Immature natural killer cell (primary cell): ENCODE measurements around the gene THEMIS. TPM values are rescaled to one million over a fixed set of nuclear protein-coding genes. Genes with fewer than 3 reads are reported as not detected.
"Not testable (repeated sequence)": the region's sequence is repeated elsewhere in the genome, so short reads cannot be mapped to it uniquely, and the experiment has no call there.

Experiments used
- DNase-seq, 3 donors: peaks; one replicate each; pipeline ENCODE4 v3.0.0; 2022; ENCODE audit warnings: mixed read lengths in 1 of 3
- H3K27ac Mint-ChIP-seq, 6 donors: one replicate each; pipeline ENCODE4 v1.8.0; 2020; ENCODE audit warnings: mixed read lengths in 6 of 6, mild to moderate bottlenecking in 5 of 6, inconsistent platforms in 4 of 6, moderate library complexity in 3 of 6
- H3K27me3 Mint-ChIP-seq, 3 donors: one replicate each; pipeline ENCODE4 v1.8.0; 2020 to 2021; ENCODE audit warnings: low read depth in 3 of 3, mild to moderate bottlenecking in 3 of 3, mixed read lengths in 3 of 3, moderate library complexity in 3 of 3, inconsistent platforms in 1 of 3
- H3K36me3 Mint-ChIP-seq, 3 donors: one replicate each; pipeline ENCODE4 v1.8.0; 2020; ENCODE audit warnings: mixed read lengths in 3 of 3, inconsistent platforms in 2 of 3, mild to moderate bottlenecking in 2 of 3
- H3K4me1 Mint-ChIP-seq, 2 donors: one replicate each; pipeline ENCODE4 v1.8.0; 2020; ENCODE audit warnings: inconsistent platforms in 2 of 2, mild to moderate bottlenecking in 2 of 2, mixed read lengths in 2 of 2, moderate library complexity in 1 of 2
- H3K4me3 Mint-ChIP-seq, 5 donors: one replicate each; pipeline ENCODE4 v1.8.0; 2020; ENCODE audit warnings: mild to moderate bottlenecking in 5 of 5, mixed read lengths in 5 of 5, inconsistent platforms in 3 of 5, moderate library complexity in 3 of 5
- H3K9me3 Mint-ChIP-seq, 6 donors: one replicate each; pipeline ENCODE4 v1.8.0; 2020; ENCODE audit warnings: mild to moderate bottlenecking in 6 of 6, mixed read lengths in 6 of 6, inconsistent platforms in 4 of 6, moderate library complexity in 3 of 6
- polyA plus RNA-seq, 3 donors: library from polyadenylated mRNA; unstranded; fragments of 300-500 nt; fragmentation: Illumina TruSeq; gene quantifications; one replicate each; pipeline ENCODE4 v1.2.3, GENCODE V29; 2021

THEMIS gene
- polyA plus RNA-seq, 3 donors from 2014 or later, result 0.12 to 1.6 (median 0.57) TPM

DNA sequence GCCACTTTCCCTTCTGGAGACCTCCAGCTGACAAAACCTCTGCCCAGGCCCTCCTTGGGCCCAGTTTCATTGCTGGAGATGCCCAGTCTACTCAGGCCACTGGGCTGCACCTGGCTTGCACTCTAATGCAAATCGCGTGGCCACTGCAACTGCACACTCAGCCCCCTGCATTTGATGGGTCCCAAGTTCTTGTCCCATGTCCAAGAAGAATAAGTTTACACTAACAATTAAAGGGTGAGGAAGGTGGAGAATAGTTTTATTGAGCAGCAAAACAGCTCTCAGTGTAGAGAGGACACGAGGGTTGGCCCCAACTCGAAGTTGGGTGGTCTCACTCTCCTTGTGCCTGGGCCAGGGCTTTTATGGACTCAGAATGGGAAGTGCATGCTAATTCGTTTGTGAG, 31.9 kb upstream of the THEMIS start:
- peaks cover 0 to 12% (median 9%) of the 10 kb centered on the region in 6 donors for H3K9me3 Mint-ChIP-seq
- H3K4me1 Mint-ChIP-seq, result peaks cover 0 to 3% of the 10 kb centered on the region in 2 donors
- H3K27ac Mint-ChIP-seq, result no peak overlapping the region
- H3K36me3 Mint-ChIP-seq, result peaks cover 0 to 6% (median 6%) of the 10 kb centered on the region in 3 donors
- peaks cover 0 to 2% (median 0%) of the 10 kb centered on the region in 3 donors for H3K27me3 Mint-ChIP-seq
- DNase-seq, result no peak
- H3K4me3 Mint-ChIP-seq, result no peak overlapping the region

DNA sequence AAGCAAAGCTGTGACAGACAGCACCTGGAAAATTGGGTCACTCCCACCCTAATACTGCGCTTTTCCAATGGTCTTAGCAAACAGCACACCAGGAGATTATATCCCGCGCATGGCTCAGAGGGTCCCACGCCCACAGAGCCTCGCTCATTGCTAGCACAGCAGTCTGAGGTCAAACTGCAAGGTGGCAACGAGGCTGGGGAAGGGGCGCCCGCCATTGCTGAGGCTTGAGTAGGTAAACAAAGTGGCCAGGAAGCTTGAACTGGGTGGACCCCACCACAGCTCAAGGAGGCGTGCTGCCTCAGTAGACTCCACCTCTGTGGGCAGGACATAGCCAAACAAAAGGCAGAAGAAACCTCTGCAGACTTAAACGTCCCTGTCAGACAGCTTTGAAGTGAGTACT, 25.6 kb upstream of the THEMIS start:
- not testable (repeated sequence) for H3K36me3 Mint-ChIP-seq, H3K9me3 Mint-ChIP-seq, H3K27me3 Mint-ChIP-seq, DNase-seq, H3K27ac Mint-ChIP-seq, H3K4me3 Mint-ChIP-seq
- peaks cover 22 to 28% of the 10 kb centered on the region in 2 donors for H3K4me1 Mint-ChIP-seq

DNA sequence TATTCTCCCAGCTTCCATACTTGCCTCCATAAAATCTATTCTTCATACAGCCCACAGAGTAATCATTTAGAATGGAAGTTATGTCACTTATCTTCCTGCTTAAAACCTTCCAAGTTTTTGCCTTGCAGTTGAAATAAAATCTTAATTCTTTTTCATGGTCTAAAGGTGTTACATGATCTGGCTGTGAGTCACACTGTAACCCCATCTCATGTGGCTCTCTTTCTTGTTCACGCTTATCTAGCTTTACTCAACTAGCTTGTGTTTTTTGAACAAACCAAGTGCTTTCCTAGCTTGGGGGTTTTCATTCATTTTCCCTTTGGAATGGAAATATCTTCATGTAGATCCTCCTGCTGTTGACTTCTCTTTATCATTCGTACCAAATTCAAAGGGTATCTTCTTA, 23.6 kb upstream of the THEMIS start:
- peaks cover 0 to 2% (median 1%) of the 10 kb centered on the region in 3 donors for H3K27me3 Mint-ChIP-seq
- H3K9me3 Mint-ChIP-seq, result peaks cover 0 to 8% (median 6%) of the 10 kb centered on the region in 6 donors
- no peak overlapping the region for H3K4me3 Mint-ChIP-seq
- DNase-seq, result no peak
- peaks cover 0 to 6% (median 0%) of the 10 kb centered on the region in 3 donors for H3K36me3 Mint-ChIP-seq
- no peak overlapping the region for H3K27ac Mint-ChIP-seq
- peaks cover 22 to 28% of the 10 kb centered on the region in 2 donors for H3K4me1 Mint-ChIP-seq

DNA sequence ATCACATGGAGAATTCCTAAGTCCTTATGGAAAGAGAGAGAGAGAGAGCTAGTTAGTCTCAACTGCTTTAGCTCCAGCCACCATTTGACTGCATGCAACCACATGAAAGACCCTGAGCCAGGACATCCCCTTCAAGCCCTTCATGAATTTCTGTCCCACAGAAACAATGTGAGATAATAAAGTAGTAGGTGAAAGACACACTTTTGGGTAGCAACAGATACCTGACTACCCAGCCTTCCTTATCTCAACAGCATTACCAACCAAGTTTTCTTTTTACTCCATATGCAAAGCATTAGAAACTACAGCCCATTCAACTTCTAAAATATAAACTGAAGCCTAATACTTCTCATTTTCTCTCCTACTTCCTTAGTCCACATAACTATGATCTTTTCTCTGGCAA, 23.2 kb upstream of the THEMIS start:
- no peak for DNase-seq
- peaks cover 0 to 6% (median 0%) of the 10 kb centered on the region in 3 donors for H3K36me3 Mint-ChIP-seq
- H3K9me3 Mint-ChIP-seq, result peaks cover 0 to 8% (median 6%) of the 10 kb centered on the region in 6 donors
- no peak overlapping the region for H3K27ac Mint-ChIP-seq
- H3K4me1 Mint-ChIP-seq, result peaks cover 24 to 30% of the 10 kb centered on the region in 2 donors
- peaks cover 0 to 2% (median 1%) of the 10 kb centered on the region in 3 donors for H3K27me3 Mint-ChIP-seq
- H3K4me3 Mint-ChIP-seq, result no peak overlapping the region

DNA sequence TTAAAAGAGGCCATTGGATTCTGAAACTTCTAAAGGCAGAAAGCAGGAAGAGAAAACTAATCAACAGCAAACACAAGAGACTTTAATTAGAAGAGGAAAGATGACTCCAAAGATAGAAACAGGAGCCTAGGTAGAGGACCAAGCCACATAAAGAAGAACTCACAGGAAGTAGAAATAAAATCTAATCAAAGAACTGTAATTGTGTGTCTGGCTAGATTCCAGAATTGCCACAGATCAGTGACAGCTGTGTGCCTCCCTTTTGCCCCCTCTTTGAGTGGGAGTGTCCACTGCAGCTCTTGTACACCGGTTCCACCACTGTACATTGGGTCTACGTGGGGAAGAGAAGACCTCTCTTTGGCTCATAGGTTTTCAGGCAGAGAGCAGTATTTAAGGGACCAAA, 22.3 kb upstream of the THEMIS start:
- Mint-ChIP-seq H3K27ac (no peak overlapping the region), H3K4me3 (no peak overlapping the region), H3K27me3 (peaks cover 0 to 1% (median 0%) of the 10 kb centered on the region in 3 donors), H3K36me3 (peaks cover 0 to 6% (median 0%) of the 10 kb centered on the region in 3 donors), H3K4me1 (peaks cover 31 to 39% of the 10 kb centered on the region in 2 donors), H3K9me3 (peaks cover 0 to 3% (median 1%) of the 10 kb centered on the region in 6 donors)
- DNase-seq, result no peak

DNA sequence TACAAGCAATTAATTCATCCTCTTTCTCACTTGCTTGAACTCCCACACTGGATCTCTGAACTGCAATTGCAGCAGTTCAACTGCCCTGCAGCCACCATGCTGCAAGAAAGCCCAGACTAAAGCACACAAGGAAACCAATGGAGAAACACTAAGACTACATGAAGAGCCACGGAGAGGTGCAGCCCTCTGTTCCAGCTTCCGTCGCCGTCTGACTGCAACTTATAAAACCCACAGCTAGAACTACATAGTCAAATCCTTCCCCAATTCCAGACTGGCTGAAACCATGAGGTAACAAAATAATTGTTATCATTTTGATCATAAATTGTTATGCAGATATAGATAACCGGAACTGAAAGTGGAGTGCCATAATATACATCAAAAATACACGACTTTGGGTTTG, 21.1 kb upstream of the THEMIS start:
- Mint-ChIP-seq H3K4me3 (no peak overlapping the region), H3K27me3 (peaks cover 0 to 2% (median 0%) of the 10 kb centered on the region in 3 donors), H3K36me3 (no peaks in the 10 kb centered on the region), H3K27ac (no peak overlapping the region), H3K9me3 (peaks cover 0 to 3% (median 0%) of the 10 kb centered on the region in 6 donors), H3K4me1 (peaks cover 32 to 42% of the 10 kb centered on the region in 2 donors)
- no peak for DNase-seq

DNA sequence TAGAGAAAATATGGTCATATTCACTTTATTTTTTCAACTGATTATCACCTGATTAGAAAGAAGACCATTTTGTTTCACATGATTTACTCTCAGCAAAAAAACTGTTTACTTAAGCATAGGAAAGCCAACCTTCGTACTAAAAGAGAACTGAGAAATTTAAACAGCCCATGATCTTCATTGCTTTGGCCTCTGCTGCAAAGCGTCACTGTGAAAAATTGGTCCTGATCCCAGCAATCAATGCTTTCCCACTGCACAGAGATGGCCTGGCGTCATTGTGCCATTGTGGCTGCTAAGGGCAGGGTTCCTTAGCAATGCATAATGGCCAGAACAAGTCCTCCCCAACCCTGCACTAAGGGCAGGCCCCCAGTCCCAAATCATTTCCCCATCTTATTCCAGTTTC, 19.9 kb upstream of the THEMIS start:
- Mint-ChIP-seq H3K36me3 (no peaks in the 10 kb centered on the region), H3K27me3 (peaks cover 0 to 3% (median 0%) of the 10 kb centered on the region in 3 donors), H3K4me3 (no peak overlapping the region), H3K27ac (no peak overlapping the region), H3K9me3 (peaks cover 0 to 3% (median 0%) of the 10 kb centered on the region in 6 donors), H3K4me1 (peaks cover 32 to 42% of the 10 kb centered on the region in 2 donors)
- DNase-seq, result no peak

DNA sequence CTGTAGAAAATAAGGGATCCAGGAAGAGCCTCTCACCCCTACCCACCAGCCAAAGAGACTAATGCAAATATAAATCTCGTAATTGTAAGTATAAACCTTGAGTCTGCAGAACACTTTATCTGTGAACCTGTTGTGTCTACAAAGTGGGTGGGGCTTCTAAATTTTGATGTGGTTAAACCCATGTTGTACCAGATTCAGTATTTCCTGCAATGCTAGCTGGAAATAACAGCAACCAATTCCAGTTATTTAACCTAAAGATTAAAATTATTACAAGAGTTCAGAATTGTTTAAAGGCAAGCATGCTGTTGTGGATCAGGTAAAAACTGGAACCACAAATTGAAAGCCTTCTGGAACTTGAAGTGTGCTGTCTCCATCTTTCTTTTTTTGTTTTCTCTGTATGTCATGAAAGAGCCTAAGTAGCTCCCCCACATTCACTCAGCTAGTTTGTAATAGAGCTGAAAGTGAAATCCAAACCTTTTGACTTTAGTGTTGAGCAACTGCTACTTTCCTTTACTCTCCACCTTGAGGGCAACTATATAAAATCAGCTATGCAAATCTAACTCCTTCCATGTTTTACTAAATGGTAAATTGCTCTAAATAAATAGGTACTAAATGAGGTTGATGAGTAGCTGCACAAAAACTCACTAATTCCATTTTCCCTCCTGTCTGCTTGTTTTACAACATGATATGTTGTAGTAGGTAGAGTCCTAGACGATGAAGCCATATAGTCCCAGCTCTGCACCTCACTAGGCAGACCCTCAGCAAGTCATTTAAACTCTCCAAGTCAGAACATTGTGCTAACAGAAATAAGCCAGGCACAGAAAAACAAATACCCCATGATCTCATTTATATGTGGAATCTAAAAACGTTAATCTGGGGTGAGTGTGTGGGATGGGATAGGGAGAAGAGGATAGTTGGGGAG, 17.9 kb upstream of the THEMIS start:
- no peaks in the 10 kb centered on the region for H3K36me3 Mint-ChIP-seq
- peaks cover 0 to 3% (median 0%) of the 10 kb centered on the region in 6 donors for H3K9me3 Mint-ChIP-seq
- DNase-seq, result no peak
- peaks cover 0 to 2% (median 0%) of the 10 kb centered on the region in 3 donors for H3K27me3 Mint-ChIP-seq
- H3K4me3 Mint-ChIP-seq, result peak overlapping the region in 1 of 5 donors; percentile 1
- H3K27ac Mint-ChIP-seq, result peak overlapping the region in 2 of 6 donors; percentile 1 to 22
- peaks cover 22 to 31% of the 10 kb centered on the region in 2 donors for H3K4me1 Mint-ChIP-seq

DNA sequence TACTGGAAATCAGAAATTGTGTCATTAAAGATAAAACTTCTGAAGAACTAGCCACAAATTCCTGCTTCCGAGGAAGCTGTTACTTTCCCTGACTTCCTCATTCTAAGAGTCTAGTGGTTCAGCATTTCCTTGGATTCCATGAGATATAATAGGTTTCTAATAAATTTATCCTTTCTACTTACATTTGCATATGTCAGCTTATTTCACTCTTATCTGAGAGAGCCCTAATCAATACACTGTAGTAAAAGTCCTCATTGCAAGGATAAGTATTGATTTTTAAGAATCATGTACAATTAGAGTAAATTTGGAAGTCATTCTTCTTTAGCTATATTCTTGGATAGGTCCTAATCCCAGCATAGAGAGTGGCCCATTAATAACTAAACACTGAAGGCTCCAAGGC, 16.9 kb upstream of the THEMIS start:
- H3K27me3 Mint-ChIP-seq, result peaks cover 0 to 2% (median 0%) of the 10 kb centered on the region in 3 donors
- H3K4me1 Mint-ChIP-seq, result peaks cover 15 to 25% of the 10 kb centered on the region in 2 donors
- H3K9me3 Mint-ChIP-seq, result no peaks in the 10 kb centered on the region
- no peak overlapping the region for H3K4me3 Mint-ChIP-seq
- peaks cover 0 to 4% (median 0%) of the 10 kb centered on the region in 3 donors for H3K36me3 Mint-ChIP-seq
- DNase-seq, result no peak
- H3K27ac Mint-ChIP-seq, result no peak overlapping the region

DNA sequence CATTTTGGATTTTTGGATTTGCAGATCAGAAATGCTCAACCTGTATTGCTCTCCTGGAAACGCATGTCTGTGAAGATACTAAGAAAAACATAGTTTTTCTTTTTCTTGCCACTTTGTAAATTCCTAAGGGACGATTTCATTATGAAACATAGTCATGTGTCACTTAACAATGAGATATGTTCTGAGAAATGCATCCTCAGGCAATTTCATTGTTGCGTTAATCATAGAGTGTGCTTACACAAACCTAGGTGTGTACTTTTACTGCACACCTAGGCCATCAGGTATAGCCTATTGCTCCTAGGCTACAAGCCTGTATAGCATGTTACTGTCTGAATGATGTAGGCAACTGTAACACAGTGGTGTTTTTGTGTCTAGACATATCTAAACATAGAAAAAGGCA, 13.4 kb upstream of the THEMIS start:
- DNase-seq, result no peak
- peaks cover 0 to 2% (median 0%) of the 10 kb centered on the region in 3 donors for H3K27me3 Mint-ChIP-seq
- peaks cover 0 to 4% (median 0%) of the 10 kb centered on the region in 3 donors for H3K36me3 Mint-ChIP-seq
- H3K9me3 Mint-ChIP-seq, result peaks cover 0 to 4% (median 0%) of the 10 kb centered on the region in 6 donors
- peaks cover 11 to 14% of the 10 kb centered on the region in 2 donors for H3K4me1 Mint-ChIP-seq
- no peak overlapping the region for H3K27ac Mint-ChIP-seq
- no peak overlapping the region for H3K4me3 Mint-ChIP-seq

DNA sequence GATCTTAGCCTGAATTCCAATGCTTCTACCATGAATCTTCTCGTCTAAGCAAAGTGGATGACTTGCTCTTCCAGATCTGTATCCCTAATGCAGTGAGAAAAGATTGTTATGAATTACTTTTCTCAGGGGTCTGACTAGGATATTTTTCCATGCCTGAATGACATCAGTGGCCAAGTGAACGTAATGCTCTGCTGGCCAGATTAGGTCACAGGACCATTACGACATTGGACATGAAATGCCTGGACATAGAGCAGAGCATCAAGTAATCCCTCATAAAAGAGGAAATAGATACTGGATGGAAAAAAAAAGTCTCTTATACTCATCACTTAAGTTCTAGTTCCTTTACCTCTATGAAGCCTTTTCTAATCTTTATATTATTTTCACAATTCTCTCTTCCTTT, 12.1 kb upstream of the THEMIS start:
- Mint-ChIP-seq H3K27me3 (peaks cover 0 to 2% (median 0%) of the 10 kb centered on the region in 3 donors), H3K4me3 (no peak overlapping the region), H3K36me3 (peaks cover 0 to 4% (median 0%) of the 10 kb centered on the region in 3 donors), H3K9me3 (peaks cover 0 to 4% (median 0%) of the 10 kb centered on the region in 6 donors), H3K4me1 (peaks cover 0 to under 1% of the 10 kb centered on the region in 2 donors), H3K27ac (no peak overlapping the region)
- no peak for DNase-seq

DNA sequence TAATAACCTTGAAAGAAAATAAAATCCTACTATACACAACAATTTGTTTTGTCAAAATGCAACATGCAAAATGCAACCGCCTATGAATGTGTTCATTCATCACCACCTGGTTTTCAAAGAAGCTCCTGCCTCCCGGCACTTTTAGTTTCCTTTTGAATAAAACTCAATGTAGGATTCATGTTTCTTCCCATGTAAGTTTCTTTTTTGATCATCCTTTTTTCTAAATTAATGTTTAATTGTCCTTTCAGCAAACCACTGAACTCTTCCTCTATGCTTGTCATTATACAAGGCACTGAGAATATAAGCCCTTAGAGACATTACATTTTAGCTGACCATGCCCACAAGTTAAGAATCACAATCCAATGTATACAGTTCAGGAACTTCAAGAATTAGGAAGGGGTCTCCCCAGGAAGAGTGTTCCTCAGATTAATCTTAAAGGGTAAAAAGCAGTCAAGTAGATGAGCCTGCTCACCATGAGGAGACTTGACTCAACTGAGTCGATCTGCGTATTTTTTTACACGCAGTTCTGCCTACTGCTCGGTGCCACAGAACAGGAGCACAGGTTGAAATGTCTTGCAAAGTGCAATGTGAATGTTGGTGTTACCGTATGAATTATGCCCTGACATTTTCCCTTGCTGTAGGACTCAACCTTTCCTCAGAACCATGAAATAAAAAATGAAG, 7.2 kb upstream of the THEMIS start:
- Mint-ChIP-seq H3K9me3 (peaks cover 0 to 5% (median 1%) of the 10 kb centered on the region in 6 donors), H3K36me3 (peaks cover 0 to 4% (median 4%) of the 10 kb centered on the region in 3 donors)

DNA sequence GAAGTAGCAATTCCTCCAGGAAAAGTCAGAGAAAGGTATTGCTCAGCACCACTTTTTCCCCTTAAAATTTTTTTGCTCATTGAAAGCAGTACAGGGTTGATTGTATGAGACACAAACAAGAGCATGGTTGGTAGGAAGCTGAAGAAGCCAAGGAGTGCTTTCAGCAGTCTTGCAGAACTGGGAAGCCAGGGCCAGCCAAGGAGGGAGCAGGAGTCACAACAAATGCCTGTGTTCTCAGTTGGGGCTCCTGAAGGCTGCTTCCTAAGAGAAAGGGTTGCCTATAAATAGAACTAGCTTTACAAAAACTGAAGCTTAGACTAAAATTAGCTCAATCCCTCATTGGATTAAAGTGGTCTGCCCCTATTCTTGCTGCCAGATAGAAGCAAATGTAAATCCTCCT, 3.3 kb upstream of the THEMIS start:
- Mint-ChIP-seq H3K27me3 (no peaks in the 10 kb centered on the region), H3K27ac (no peak overlapping the region), H3K9me3 (peaks cover 0 to 5% (median 0%) of the 10 kb centered on the region in 6 donors), H3K4me1 (peaks cover 8 to 9% of the 10 kb centered on the region in 2 donors), H3K4me3 (no peak overlapping the region), H3K36me3 (peaks cover 0 to 4% (median 4%) of the 10 kb centered on the region in 3 donors)
- DNase-seq, result no peak

More for the DNA sequence above, 7.2 kb upstream of the THEMIS start:
- H3K4me3 Mint-ChIP-seq, result peak overlapping the region in 1 of 5 donors; percentile 44
- H3K27ac Mint-ChIP-seq, result no peak overlapping the region
- H3K4me1 Mint-ChIP-seq, result no peaks in the 10 kb centered on the region
- no peaks in the 10 kb centered on the region for H3K27me3 Mint-ChIP-seq
- no peak for DNase-seq
